Right forelimb (tissue), 1 donor: ENCODE results near the gene AMER2.
"Not testable (repeated sequence)": the region's sequence is repeated elsewhere in the genome, so short reads cannot be mapped to it uniquely, and the experiment has no call there.

Experiments
- DNase-seq: peaks from one replicate; pipeline ENCODE4 v3.0.0-alpha.2; 2018

Gene AMER2

DNA sequence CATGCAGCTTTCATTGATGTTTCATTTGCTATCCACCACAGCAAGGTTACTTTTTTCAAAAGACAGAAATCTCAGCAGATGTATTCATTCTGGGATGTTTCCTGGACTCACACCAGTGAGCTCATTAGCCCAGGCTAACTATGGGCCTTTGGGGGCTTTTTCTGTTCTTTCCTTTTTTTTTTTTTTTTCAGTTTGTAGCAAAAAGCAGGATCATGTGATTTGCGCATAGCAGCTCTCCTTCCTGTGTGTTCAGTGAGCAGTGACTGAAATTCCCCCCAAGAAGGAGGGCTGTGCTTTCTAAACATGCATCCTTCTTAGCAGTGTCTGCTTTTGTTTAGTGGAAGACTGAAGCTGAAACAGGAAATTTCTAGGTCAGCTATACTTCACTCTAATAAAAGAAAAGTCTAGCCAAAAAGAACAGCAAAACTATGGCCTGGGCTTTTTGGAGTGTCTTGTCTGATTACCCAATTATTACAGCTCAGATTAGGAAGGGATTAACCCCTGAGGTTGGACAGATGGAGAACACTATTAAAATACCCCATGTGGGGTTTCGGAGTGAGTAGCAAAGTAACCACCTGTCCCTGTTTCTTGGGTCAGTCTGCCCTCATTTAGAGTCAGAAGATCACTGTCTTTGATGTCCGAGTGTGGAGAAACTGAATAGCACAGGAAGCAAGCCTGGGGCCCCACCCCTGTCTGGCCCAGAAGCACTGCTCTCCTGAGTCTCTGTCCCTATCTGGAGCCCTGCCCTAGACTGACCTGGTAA lies 8.9 kb upstream of the AMER2 start:
- DNase-seq = no peak

DNA sequence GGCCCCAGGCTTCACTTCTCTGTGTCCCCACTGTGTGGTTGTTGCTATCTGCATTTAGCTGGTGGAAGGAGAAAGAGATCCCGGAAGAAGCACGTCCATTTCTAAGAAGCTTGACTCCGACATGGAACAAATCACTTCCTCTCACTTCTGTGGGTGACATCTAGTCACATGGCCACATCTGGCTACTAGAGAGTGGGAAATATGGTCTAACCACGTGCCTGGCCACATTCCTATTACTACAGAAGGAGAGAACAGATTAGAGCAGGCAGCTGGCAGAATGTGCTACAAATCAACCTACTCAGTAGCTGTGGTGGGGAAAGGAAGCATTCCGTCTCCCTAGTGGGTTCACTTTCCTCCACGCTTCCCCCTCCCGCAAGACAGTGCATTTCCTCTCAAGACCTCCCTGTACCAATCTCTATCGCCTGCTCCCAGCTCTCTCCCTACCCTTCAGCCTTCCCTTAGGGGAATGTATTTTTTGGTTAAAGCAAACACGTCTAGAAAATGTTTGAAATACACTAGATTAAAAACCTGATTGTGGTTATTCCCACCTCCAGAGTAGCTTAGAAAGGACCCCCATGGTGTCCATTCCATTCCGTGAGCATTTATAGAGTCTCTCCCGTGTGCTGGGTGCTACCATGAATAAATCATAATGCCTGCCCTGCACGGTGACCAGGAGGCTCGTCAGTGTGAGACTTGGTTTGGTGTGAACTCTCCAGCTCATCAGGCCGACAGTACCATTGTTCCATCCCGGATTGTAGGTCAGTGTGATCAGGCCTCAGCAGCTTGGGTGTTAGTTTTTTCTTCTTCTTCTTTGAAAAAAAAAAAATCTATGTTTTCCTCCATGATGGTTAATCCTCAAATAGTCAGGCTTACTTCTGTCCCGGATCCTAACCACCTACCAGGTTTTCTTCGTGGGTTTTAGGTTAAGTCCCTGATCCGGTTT lies 8.0 kb upstream of the AMER2 start:
- no peak for DNase-seq

DNA sequence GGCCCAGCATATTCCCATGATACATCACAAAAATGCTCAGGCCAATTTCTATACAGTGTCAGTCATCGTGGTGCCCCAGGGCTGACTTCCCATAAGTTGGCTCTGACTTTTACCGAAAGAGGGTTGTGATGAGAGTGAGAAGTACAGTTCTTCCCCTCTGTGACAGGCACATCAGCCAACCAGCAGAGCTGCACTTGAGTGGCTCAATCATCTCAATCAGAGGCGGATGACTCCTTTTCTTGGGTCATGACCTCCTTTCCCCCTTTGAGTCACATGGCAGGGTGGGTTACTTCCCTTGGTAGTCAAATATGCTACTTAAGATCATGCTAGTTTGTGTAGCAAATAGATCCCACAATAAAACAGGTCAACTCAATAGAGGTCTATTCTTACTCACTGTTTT lies 6.9 kb upstream of the AMER2 start:
- no peak for DNase-seq

DNA sequence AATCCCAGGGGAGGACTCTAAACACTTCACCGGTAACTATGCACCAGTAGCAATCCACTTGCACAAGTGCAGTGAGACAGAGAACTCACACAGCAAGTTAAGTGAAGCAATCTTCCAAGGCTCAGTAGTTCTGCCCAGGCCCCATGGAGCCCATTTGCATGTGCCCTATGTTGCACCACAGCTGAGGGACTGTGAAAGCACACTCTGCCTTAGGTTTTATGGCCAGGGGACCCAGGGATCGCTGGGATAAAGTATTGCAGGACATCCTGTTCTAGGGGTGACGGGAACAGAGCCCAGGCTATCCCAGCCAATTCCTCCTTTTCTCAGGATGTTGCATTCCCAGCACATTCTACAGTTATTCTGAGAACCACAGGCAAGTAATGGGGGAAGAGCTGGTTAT lies 6.0 kb upstream of the AMER2 start:
- DNase-seq = no peak

DNA sequence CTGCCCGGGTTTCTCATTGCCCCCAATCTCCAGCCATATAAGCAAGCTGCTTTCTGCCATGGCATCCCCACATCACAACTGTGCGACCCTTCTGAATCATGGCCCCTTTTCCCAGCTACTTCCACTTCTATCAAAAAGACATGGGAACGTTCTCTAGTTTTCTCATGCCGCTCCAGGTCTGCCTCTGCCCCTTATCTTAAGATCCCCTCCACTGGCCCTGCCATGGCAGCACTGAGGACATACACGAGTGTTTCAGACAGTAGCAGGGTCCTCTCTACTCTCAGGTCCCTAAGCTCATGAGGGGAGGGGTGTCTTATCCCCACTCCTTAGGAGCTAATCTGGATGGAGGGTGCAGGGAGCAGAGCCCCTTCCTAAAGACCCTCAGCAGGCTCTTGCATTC lies 5.5 kb upstream of the AMER2 start:
- DNase-seq = no peak

DNA sequence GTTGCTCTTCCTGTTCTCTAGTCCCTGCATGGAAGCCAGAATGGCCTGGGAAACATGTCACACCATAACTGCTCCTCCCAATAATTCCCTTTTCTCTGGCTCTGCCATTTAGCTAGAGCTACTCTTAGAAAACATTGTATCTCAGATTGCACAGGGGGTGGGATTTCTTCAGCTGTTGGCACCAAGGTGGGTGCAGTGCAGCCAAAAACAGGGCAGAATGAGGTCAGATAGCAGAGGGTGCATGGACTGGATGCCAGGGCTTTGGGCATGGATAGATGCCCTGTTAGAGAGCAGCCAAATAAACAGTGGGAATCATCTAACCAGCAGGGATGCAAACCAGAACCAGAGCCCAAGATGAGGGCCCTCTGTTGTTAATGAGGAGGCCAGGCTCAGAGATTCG lies 4.9 kb upstream of the AMER2 start:
- DNase-seq = no peak

DNA sequence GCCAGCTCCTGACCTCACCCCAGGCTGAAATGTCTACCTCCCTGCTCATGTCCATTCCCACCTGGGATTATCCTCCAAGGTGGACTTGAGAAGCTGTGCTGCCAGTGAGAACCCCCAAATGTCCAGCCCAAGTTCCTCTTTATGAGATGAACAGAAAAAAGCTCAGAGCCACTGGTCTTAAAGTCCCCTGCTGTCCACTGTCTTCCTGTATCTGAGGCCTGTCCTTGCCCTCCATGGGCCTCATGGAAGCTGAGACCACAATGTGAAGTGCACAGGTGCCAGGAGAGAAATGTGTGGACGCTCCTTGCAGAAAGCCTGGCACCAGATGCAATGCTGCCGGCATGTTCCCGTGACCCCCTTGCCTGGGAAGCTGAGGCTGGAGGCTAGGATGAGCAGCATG lies 3.3 kb upstream of the AMER2 start:
- no peak for DNase-seq

DNA sequence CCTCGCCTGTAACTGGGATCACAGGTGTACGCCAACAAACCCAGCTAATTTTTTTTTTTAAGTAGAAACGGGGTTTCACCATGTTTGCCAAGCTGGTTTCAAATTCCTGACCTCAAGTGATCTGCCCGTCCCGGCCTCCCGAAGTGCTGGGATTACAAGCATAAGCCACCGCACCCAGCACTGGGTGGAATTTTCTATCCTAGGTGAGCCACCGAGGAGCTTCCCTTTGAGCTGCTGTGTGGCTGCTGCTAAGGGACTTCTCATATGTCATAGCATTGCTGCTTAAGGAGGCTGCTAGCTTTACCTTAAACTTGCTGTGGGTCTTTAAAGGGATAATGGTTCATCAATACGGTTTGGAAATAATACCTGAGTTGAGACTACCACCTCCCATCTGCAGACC lies 2.9 kb upstream of the AMER2 start:
- DNase-seq = no peak

DNA sequence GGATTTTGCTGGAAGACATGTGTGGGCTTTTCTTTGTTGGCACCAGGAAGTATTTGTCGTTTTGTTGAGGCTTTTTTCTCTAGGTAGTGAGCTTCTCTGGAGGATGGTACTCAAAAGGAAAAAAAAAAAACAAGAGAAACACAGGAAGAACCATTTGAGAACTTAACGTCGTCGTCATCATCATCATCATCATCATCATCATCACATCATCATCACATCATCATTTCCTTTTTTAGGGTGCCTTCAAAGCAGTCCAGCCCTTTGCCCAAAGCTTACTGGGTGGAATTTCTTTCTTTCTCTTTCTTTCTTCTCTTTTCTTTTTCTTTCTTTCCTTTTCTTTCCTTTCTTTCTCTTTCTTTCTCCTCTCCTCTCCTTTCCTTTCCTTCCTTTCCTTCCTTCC lies 2.2 kb upstream of the AMER2 start:
- no peak for DNase-seq

DNA sequence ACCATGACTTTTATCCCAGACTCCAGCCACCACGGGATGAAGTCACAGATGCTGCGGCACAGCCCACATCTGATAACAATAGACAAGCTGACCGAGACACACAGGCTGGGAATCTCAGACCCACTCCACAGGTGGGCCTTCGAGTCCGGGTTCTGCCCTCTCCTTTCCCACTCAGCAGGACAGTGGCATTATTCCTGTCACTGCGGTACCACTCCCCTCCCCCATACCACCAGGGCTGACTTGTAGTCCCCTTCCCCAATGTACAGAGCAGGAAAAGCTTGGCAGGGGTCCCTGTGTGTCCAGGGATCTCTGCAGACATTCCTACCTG lies 179 bp upstream of the AMER2 start:
- DNase-seq = no peak

DNA sequence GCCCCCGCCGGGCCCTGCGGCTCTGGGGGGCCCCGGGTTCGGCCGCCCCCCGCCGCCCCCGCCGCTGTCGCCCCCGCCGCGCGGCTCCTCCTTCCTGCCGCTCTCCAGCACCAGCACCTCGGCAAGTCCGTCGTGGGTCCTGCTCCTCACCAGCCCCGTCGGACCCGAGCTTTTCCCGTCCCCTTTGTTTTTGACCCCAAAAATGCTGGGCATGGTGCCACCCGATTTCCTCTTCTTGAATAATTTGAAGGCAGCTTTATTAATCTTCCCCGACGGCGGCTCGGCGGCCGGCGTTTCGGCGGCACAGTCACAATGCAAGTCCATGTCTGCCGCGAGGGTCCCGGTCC lies 945 bp downstream of the AMER2 start:
- DNase-seq = no peak

DNA sequence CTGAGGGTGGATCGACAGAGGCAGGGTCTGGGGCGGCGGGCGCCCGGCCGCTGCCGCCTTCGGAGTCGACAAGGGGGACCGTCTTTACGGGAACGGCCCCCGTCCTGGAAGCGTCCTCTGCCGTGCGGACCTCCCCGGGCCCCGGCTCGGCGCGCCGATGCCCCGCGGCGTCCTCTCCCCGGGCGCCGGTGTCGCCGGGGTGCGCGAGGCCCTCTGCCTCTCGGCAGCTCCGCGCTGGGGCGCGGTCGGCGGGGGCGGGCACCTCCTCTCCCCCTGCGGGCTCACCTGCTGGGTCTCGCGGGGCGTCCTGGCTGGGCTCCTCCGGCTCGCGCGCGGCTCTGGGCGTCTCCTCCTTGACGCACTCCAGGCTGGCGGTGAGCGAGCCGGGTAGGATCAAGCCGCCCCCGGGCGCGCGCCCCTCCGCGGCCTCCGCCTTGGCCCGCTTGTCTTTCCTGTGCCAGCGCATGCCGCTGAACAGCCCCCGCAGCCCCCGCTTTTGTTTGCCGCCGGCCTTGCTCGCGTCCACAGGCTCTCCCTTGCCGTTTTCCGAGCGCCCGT lies 1.5 kb downstream of the AMER2 start:
- no peak for DNase-seq

DNA sequence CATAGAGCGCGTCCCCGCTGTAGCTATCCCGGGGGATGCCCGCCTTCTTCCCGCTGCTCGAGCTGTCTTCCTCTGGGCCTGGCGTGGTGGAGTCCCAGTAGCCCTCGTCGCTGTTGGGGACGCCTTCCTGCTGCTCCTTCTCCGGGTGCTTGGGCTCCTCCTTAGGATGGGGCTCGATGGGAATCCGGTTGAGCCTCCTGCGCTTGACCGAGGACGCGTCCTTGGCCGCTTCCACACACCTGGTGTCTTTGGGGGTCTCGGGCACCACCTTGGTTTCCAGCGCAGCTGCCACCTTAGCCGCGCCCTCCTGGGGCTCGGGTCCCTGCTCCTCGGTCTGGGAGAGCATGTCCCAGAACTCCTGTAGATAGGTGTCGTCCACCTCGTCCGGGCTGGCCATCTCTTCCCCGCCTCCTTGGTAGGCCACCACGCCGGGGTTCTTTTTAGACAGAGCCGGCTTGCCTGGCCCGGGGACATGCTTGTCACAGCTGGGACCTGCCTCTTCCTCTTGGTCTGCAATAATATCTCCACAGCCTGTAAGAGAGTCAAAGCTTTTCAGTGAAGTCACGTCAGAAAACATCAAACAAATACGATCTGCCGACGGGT lies 2.0 kb downstream of the AMER2 start:
- no peak for DNase-seq

DNA sequence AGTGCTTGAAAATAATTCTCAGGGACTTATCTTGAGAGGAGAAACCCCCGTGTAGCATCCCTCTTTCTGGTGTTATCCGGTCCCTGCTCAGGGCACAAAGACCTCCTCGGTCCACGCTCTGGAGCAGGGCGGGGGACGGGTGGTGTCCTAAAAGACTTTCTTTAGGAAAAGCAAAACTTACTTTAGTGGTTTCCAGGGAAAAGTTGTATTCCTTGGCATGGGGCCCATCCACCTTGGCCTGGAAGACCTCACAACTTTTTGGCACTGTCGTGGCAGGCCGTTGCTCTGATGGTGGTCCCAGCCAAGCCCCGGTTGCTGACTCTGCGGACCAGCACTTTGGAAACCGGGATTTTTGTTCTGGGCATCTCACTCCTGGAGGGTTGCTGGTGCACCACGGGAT lies 2.7 kb downstream of the AMER2 start:
- no peak for DNase-seq

DNA sequence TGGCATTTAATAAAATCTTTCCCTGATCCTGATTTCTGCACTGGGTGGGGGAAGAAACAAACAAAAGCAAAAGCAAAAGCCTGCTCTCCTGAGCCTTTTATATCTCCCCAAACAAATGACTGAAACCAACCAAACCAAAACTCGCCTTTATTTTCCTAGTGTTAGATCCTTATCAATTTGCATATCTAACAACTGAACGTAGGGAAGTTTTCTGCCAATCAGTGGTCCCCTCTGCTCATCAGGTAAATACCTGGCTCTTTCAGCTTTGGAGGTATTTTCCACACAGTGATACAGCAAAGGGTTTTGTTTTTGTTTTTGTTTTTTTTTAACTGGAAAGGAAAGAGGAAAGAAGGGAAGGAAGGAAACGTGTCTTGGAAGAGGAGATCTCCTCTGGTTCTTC lies 3.3 kb downstream of the AMER2 start:
- no peak for DNase-seq

DNA sequence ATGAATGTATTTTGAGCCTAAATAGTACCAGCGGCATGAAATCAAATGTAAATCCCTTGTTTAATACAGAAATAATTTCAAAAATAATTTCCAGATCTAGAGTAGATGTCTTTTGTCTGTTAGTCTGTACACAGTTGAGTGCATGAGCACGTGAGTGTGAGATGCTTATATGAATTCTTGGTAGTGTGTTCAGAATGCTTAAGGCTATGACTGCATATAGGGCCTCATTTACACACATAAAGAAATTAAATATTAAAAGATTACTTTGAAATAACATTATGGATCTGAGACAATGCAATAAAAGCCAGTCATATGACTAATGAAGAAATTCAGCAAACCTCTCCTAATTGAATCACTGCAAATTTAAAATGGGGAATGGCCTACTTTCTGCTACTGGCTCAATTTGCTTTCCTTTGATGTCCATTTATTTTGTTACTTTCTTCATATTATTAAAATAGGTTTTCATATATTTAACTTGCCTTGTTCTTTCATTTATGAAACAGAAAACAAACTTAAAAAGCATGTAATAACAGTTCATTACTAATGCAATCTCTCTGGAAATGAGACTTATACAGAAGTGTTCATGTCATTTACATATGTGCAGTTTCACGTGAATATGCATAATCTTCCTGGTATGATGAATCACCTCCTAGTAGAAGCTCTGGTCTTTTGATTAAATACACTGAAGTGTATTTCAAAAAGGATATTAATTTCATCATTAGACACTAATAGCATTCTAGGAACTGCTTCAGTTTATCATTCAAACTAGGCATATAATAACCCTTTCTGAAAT lies 4.5 kb downstream of the AMER2 start:
- no peak for DNase-seq

DNA sequence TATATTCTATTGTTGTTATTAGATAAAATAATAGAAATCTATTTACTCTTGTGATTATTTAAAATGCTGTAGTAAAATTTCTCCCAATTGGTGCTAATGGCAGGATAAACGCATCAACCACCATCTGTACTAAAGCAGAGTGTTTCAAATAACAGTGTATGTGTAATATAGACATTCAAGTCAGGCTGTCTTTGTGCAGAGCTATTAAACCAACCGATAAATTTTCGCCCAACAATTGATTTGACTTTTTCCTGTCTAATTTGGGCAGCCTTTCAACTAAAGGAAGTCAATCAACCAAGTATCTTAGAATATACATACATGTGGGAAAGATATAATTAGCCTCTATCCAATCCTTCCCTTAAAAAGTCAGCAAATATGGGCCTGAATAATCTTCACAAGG lies 5.8 kb downstream of the AMER2 start:
- DNase-seq = no peak

DNA sequence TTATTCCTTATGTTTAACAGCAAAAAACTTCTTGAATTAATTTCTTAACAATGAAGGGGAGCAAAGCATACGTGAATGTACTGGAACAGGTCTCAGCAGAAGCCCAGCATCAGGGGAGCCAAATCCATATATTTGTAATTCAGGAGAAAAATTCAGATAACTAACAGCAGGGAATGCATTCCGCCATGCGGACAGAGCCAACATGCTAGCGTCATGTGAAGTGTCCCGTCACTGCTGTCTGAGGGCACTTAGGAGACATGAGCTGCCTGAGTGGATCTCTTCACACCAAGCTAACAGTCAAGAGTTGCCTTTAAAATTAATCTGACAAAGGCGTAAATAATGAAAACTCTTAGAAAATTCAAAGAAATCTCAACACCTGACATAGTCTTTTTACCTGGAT lies 6.4 kb downstream of the AMER2 start:
- no peak for DNase-seq

DNA sequence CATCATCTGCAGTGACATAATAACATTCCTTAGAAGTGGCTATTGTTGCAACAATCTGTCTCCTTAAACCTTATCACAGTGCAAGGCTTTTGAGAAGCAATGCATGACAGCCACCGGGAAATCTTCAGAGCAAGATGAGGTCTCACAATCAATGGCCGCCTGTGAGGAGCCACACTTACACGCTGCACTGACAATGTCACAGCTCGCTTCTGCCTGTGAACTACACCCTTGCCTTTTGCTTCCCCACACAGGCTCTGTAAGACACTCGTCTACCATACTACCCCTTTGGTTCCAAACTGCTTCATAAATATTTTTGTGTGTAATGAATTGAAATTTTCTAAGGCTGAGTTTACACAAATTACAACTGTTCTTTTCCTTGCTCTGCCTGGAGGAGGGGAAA lies 6.9 kb downstream of the AMER2 start:
- DNase-seq = not testable (repeated sequence)

DNA sequence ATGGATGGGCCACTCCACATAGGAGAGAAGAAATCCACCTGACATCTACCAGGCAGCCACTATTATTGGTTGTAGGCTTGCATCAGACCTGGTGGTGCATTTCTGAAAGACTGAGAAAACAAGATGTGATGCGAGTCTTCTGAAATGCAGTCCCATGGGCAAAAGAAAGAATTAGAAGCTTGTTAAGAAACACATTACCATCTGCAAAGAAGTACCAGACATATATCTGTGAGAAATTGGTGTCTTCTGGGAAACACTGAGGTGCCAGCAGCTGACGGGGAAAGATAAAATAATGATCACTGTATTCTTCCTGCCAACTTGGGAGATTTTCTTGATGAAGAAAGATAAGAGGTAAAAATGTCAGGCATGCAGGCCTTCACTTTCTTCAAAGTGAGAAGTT lies 14.4 kb downstream of the AMER2 start:
- DNase-seq = no peak

DNA sequence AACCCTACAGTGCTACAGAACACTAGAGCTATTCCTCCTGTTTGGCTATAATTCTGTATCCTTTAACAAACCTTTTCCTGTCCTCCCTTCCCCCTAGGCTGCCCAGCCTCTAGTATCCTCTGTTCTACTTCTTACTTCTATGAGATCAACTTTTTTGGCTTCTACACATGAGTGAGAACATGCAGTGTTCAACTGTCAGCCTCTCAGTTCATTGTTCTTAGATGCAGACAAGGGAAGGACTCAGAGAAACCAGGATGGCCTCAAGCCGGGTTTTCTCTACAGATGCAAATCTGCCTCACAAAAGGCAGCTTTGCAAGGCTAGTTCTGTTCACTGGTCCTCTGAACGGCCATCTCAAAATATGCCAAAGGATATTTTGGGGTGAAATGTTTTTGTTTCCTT lies 18.4 kb downstream of the AMER2 start:
- DNase-seq = no peak

DNA sequence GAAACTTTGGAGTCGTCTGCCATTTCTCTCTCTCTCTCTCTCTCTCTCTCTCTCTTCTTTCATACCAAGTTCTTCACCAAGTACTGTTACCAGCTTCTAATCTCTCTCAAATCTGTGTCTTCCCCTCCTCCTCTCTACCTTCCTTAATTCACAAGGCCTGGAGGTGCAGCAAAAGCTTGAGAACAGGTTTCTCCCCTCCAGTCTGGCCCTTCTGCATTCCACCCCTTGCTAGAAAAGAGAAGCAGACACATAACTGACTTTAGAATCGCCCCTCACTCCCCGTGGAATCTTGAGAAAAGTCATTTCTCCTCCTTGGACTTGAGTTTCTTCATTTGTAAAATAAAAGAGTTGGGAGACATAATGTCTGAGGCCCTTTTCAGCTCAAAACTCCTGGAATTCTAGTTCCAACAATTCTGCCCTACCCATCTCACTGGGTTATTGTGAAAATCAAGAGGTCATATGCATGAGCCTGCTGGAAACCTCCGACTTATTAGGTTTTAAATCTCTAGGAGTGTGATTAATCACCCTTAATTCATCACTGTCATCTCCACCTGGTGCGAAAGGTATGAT lies 20.4 kb downstream of the AMER2 start:
- no peak for DNase-seq

DNA sequence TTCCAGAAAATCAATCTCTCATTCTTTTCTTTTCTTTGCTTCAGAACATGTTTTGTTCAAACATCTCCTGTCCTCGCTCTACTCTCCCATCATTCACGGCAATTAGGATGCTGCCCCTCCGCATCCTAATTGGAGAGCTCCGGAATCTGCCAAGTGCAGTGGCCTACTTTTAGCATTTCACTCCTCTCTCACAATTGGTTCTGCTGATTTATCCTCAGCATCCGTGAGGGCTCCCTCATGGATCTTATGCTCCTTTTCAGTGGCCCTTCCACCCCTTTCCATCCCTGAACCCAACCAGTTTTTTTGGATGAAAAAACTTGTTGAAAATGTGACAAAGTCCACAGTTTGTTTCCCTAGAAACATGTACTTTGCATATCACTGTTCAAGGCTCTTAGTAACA lies 22.4 kb downstream of the AMER2 start:
- DNase-seq = no peak
